ENCODE measurements around the gene PGAP2.

PGAP2 gene

GRCh38 chr11:3817181-3817800, 8.9 kb downstream of the PGAP2 start:
- H3K36me3 ChIP-seq (ENCODE audit: control insufficient read depth in 2 of 2, insufficient read depth in 1 of 2, low read length in 2 of 2), result peaks cover 0 to 5% of the 10 kb centered on the region in 2 experiments; a peak in 1 of 3 replicates
- H3K27ac ChIP-seq (ENCODE audit: extremely low read depth, low read depth, low read length), result no peak overlapping the region
- CTCF ChIA-PET, result interaction anchor here (0.6 kb wide), 1 partner anchor 226 kb away, joined by 3 read pairs; no protein-coding TSS in a partner anchor
- no peak overlapping the region for H3K4me3 ChIP-seq (ENCODE audit: low read depth, low read length)
- POLR2A ChIA-PET, result no interaction called here
- TF ChIP-seq ZNF292 (tag by site-specific recombination; IDR thresholded peaks at IDR 0.05; ENCODE audit: borderline replicate concordance, low read depth) (no peak), ZNF677 (tag by site-specific recombination; IDR thresholded peaks at IDR 0.05) (no peak), ZBTB20 (tag by site-specific recombination; IDR thresholded peaks at IDR 0.05) (no peak), ZNF114 (tag by site-specific recombination; IDR thresholded peaks at IDR 0.05) (no peak), MEIS1 (CRISPR knock-in tag; IDR thresholded peaks at IDR 0.05; ENCODE audit: borderline replicate concordance) (no peak)
- H3K4me1 ChIP-seq (ENCODE audit: control insufficient read depth, insufficient read depth, low read length), result no peaks in the 10 kb centered on the region
- H3K9me3 ChIP-seq (ENCODE audit: control insufficient read depth, insufficient read depth, low read depth, low read length), result no peaks in the 10 kb centered on the region

- H3K36me3 ChIP-seq (ENCODE audit: control insufficient read depth in 2 of 2, insufficient read depth in 1 of 2, low read length in 2 of 2), result peaks cover 0 to 20% of the 10 kb centered on the region in 2 experiments; a peak in 1 of 3 replicates
- no peaks in the 10 kb centered on the region for H3K4me1 ChIP-seq (ENCODE audit: control insufficient read depth, insufficient read depth, low read length)
- no peak overlapping the region for H3K4me3 ChIP-seq (ENCODE audit: low read depth, low read length)
- no peak for TF ChIP-seq ZNF561 (tag by site-specific recombination; IDR thresholded peaks at IDR 0.05; ENCODE audit: borderline replicate concordance)
- no peak for TF ChIP-seq PRDM2 (tag by site-specific recombination; IDR thresholded peaks at IDR 0.05; ENCODE audit: borderline replicate concordance)
- no peak for TF ChIP-seq ZNF280D (tag by site-specific recombination; IDR thresholded peaks at IDR 0.05)
- TF ChIP-seq YY2 (tag by site-specific recombination; IDR thresholded peaks at IDR 0.05), result no peak
- TF ChIP-seq ZNF639 (tag by site-specific recombination; IDR thresholded peaks at IDR 0.05), result no peak
- TF ChIP-seq YY1 (tag by site-specific recombination; IDR thresholded peaks at IDR 0.05), result no peak
- no peak for TF ChIP-seq ZNF146 (tag by site-specific recombination; IDR thresholded peaks at IDR 0.05)
- TF ChIP-seq ZNF366 (tag by site-specific recombination; conservative IDR thresholded peaks at IDR 0.05), result no peak
- no peak for TF ChIP-seq ZBTB6 (tag by site-specific recombination; IDR thresholded peaks at IDR 0.05)
- TF ChIP-seq KLF9 (tag by site-specific recombination; IDR thresholded peaks at IDR 0.05; ENCODE audit: low read depth), result no peak
- no peak for TF ChIP-seq ZNF221 (tag by site-specific recombination; IDR thresholded peaks at IDR 0.05; ENCODE audit: borderline replicate concordance)
- TF ChIP-seq MYNN (tag by site-specific recombination; IDR thresholded peaks at IDR 0.05; ENCODE audit: borderline replicate concordance), result no peak
- TF ChIP-seq ZNF571 (tag by site-specific recombination; IDR thresholded peaks at IDR 0.05), result no peak
- TF ChIP-seq ZNF600 (tag by site-specific recombination; IDR thresholded peaks at IDR 0.05), result no peak
- TF ChIP-seq ZNF514 (tag by site-specific recombination; IDR thresholded peaks at IDR 0.05), result no peak
- TF ChIP-seq ZNF658 (tag by site-specific recombination; IDR thresholded peaks at IDR 0.05), result no peak
- ChIA-PET CTCF (interaction anchor here (1.1 to 3.0 kb wide), 3 partner anchors 12 to 252 kb away, joined by 5 to 19 read pairs (median 7); partner anchors contain the start of gene PGAP2), POLR2A (no interaction called here)
- no peaks in the 10 kb centered on the region for H3K9me3 ChIP-seq (ENCODE audit: control insufficient read depth, insufficient read depth, low read depth, low read length)
- H3K27ac ChIP-seq (ENCODE audit: extremely low read depth, low read depth, low read length), result no peak overlapping the region
Observed at GRCh38 chr11:3820971-3821370, 12.6 kb downstream of the PGAP2 start.
